IPS DF 4.7 (cell line): ENCODE data around the gene HEG1.

Source experiments
- DNase-seq: peaks from one replicate; pipeline ENCODE4 v3.0.0-alpha.2; 2013; ENCODE audit warnings: low spot score; ENCODE audit errors: extremely low read depth

HEG1 gene

GRCh38 chr3:125072749-125073389 lies 17.1 kb upstream of the HEG1 start:
- no peak for DNase-seq

- no peak for DNase-seq
These were observed 16.5 kb upstream of the HEG1 start for GRCh38 chr3:125072301-125072700.

GRCh38 chr3:125069968-125070745 lies 14.4 kb upstream of the HEG1 start:
- DNase-seq, result no peak

GRCh38 chr3:125069452-125069851 lies 13.7 kb upstream of the HEG1 start:
- DNase-seq, result no peak

- no peak for DNase-seq
These were observed 12.5 kb upstream of the HEG1 start for GRCh38 chr3:125068265-125068664.

- DNase-seq, result no peak
These were observed 11.4 kb upstream of the HEG1 start for GRCh38 chr3:125067225-125067624.

- no peak for DNase-seq
These were observed 7.3 kb upstream of the HEG1 start for GRCh38 chr3:125062904-125063618.

GRCh38 chr3:125061646-125062045 lies 5.8 kb upstream of the HEG1 start:
- no peak for DNase-seq

- no peak for DNase-seq
These were observed 5.4 kb upstream of the HEG1 start for GRCh38 chr3:125061170-125061569.

- no peak for DNase-seq
These were observed 3.9 kb upstream of the HEG1 start for GRCh38 chr3:125059488-125060245.

- no peak for DNase-seq
These were observed 3.2 kb upstream of the HEG1 start for GRCh38 chr3:125058959-125059358.

GRCh38 chr3:125058529-125058928 lies 2.7 kb upstream of the HEG1 start:
- no peak for DNase-seq

- no peak for DNase-seq
These were observed 1.5 kb upstream of the HEG1 start for GRCh38 chr3:125057186-125057850.

GRCh38 chr3:125055331-125055912 lies 375 bp downstream of the HEG1 start:
- no peak for DNase-seq

- no peak for DNase-seq
These were observed 1.1 kb downstream of the HEG1 start for GRCh38 chr3:125054449-125055329.

GRCh38 chr3:125054062-125054448 lies 1.7 kb downstream of the HEG1 start:
- DNase-seq, result no peak

GRCh38 chr3:125053304-125053699 lies 2.5 kb downstream of the HEG1 start:
- DNase-seq, result no peak

GRCh38 chr3:125052624-125053303 lies 3.0 kb downstream of the HEG1 start:
- DNase-seq, result no peak
